NT2/D1 (cell line): ENCODE measurements around the gene PA2G4.

Experiments used
- SUZ12 ChIP-seq: IDR thresholded peaks from 2 replicates; pipeline ENCODE4 v1.6.1; 2011; ENCODE audit not compliant: insufficient read length, insufficient read depth; ENCODE audit errors: extremely low read depth
- YY1 ChIP-seq: IDR thresholded peaks from 2 replicates; pipeline ENCODE4 v1.6.1; 2011; ENCODE audit not compliant: insufficient read length, insufficient read depth
- ZNF274 ChIP-seq: IDR thresholded peaks from 2 replicates; pipeline ENCODE4 v1.6.1; 2011; ENCODE audit warnings: mild to moderate bottlenecking, low read depth, low read length

DNA sequence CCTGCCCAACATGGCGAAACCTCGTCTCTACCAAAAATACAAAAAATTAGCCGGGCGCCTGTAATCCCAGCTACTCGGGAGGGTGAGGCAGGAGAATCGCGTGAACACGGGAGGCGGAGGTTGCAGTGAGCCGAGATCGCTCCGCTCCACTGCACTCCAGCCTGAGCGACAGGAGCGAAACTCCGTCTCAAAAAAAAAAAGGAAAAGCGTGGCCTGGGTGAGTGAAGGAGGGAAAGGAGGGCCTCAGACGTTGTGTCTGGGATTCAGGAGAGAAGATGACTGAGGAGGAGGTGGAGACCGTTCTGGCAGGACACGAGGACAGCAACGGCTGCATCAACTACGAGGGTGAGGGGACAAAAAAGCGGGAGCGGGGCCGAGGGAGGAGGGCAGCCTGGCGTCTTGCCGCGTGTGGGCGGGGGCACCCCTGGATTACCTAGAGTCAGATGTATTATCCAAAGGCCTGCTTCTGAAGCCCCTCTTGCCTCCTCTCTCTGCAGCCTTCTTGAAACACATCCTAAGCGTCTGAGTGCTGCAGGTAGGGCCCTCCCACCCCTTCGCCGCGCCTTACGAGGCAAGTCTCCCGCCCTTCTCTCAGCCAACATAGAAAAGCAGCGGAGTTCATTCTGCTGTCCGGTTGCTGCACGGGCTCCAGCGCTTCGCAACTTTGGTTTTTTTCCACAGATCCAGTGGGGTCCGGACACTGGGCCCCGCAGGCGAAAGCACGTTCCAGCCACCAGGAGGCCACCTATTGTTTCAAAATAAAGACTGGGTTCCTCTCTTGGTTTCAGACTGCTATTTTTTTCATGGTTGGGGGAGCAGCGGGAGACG is 53.1 kb downstream of the PA2G4 start:
- TF ChIP-seq SUZ12 (no peak), ZNF274 (no peak), YY1 (no peak)
